ENCODE data around the gene DHX35.

- no peak for TF ChIP-seq ZNF282 (IDR thresholded peaks at IDR 0.05; ENCODE audit: partially characterized antibody)
- no peak for TF ChIP-seq TBP (CRISPR knock-in tag; IDR thresholded peaks at IDR 0.05)
- no peak for TF ChIP-seq ZBTB1 (CRISPR knock-in tag; IDR thresholded peaks at IDR 0.05; ENCODE audit: borderline replicate concordance)
- no peak for TF ChIP-seq NPAS2 (CRISPR knock-in tag; IDR thresholded peaks at IDR 0.05; ENCODE audit: borderline replicate concordance)
- TF ChIP-seq TAF1 (CRISPR knock-in tag; IDR thresholded peaks at IDR 0.05) = no peak
- no peak for TF ChIP-seq TBL1XR1 (IDR thresholded peaks at IDR 0.05; ENCODE audit: borderline replicate concordance, low read length, partially characterized antibody)
- no peak for TF ChIP-seq ZNF800 (CRISPR knock-in tag; IDR thresholded peaks at IDR 0.05)
- no peak for TF ChIP-seq RBAK (CRISPR knock-in tag; IDR thresholded peaks at IDR 0.05)
- TF ChIP-seq, protein P1, sequence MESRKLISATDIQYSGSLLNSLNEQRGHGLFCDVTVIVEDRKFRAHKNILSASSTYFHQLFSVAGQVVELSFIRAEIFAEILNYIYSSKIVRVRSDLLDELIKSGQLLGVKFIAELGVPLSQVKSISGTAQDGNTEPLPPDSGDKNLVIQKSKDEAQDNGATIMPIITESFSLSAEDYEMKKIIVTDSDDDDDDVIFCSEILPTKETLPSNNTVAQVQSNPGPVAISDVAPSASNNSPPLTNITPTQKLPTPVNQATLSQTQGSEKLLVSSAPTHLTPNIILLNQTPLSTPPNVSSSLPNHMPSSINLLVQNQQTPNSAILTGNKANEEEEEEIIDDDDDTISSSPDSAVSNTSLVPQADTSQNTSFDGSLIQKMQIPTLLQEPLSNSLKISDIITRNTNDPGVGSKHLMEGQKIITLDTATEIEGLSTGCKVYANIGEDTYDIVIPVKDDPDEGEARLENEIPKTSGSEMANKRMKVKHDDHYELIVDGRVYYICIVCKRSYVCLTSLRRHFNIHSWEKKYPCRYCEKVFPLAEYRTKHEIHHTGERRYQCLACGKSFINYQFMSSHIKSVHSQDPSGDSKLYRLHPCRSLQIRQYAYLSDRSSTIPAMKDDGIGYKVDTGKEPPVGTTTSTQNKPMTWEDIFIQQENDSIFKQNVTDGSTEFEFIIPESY (CRISPR knock-in tag; IDR thresholded peaks at IDR 0.05) = no peak
- TF ChIP-seq, protein P2, sequence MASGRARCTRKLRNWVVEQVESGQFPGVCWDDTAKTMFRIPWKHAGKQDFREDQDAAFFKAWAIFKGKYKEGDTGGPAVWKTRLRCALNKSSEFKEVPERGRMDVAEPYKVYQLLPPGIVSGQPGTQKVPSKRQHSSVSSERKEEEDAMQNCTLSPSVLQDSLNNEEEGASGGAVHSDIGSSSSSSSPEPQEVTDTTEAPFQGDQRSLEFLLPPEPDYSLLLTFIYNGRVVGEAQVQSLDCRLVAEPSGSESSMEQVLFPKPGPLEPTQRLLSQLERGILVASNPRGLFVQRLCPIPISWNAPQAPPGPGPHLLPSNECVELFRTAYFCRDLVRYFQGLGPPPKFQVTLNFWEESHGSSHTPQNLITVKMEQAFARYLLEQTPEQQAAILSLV (CRISPR knock-in tag; IDR thresholded peaks at IDR 0.05; ENCODE audit: borderline replicate concordance) = no peak
These were observed 37.4 kb upstream of the DHX35 start for GRCh38 chr20:38924718-38925117.

Measured in HepG2 (cell line).